Breast epithelium (tissue), 3 donors: ENCODE data around the gene S1PR3.
"Not testable (repeated sequence)": the region's sequence is repeated elsewhere in the genome, so short reads cannot be mapped to it uniquely, and the experiment has no call there.

Experiments used
- POLR2A ChIP-seq: fragments of 450-650 bp; IDR thresholded peaks from one replicate; pipeline ENCODE4 v1.6.1; 2016; ENCODE audit warnings: antibody characterized with exemption, mild to moderate bottlenecking, moderate library complexity
- POLR2AphosphoS5 ChIP-seq, 3 donors: sonication (generic); formaldehyde crosslinking; IDR thresholded peaks; one replicate each; pipeline ENCODE4 v1.6.1; 2017; ENCODE audit warnings: antibody characterized with exemption in 3 of 3
- TF ChIP-seq, protein P1 (sequence below), 3 donors: fragments of 450-650 bp; IDR thresholded peaks; one replicate each; pipeline ENCODE4 v1.5.1; 2016 to 2017; ENCODE audit warnings: antibody characterized with exemption in 3 of 3, mild to moderate bottlenecking in 3 of 3, moderate library complexity in 3 of 3

DNA sequence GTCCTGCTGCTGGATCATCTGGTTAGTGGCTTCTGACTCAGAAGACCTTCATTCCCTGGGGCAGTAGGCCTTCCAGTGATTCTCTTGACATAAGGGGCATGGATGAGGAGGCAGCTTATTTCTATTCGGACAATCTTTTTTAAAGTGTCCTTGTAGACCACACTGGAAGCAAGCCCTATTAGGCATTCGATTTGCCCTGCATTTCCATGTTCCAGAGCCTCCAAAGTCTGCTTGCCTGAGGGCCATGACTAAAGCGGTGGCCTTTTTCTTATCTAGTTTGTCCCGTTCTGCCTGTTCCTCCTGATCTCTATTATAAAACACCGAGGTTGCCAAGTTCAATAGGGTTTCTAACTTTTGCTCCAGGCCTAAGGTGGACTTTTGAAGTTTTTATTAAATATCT is 49.7 kb upstream of the S1PR3 start:
- not testable (repeated sequence) for TF ChIP-seq POLR2A; POLR2AphosphoS5 (IDR thresholded peaks at IDR 0.05)
- TF ChIP-seq, protein P1, sequence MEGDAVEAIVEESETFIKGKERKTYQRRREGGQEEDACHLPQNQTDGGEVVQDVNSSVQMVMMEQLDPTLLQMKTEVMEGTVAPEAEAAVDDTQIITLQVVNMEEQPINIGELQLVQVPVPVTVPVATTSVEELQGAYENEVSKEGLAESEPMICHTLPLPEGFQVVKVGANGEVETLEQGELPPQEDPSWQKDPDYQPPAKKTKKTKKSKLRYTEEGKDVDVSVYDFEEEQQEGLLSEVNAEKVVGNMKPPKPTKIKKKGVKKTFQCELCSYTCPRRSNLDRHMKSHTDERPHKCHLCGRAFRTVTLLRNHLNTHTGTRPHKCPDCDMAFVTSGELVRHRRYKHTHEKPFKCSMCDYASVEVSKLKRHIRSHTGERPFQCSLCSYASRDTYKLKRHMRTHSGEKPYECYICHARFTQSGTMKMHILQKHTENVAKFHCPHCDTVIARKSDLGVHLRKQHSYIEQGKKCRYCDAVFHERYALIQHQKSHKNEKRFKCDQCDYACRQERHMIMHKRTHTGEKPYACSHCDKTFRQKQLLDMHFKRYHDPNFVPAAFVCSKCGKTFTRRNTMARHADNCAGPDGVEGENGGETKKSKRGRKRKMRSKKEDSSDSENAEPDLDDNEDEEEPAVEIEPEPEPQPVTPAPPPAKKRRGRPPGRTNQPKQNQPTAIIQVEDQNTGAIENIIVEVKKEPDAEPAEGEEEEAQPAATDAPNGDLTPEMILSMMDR (IDR thresholded peaks at IDR 0.05) = not testable (repeated sequence)
